ENCODE measurements around the gene BCO1.

DNA sequence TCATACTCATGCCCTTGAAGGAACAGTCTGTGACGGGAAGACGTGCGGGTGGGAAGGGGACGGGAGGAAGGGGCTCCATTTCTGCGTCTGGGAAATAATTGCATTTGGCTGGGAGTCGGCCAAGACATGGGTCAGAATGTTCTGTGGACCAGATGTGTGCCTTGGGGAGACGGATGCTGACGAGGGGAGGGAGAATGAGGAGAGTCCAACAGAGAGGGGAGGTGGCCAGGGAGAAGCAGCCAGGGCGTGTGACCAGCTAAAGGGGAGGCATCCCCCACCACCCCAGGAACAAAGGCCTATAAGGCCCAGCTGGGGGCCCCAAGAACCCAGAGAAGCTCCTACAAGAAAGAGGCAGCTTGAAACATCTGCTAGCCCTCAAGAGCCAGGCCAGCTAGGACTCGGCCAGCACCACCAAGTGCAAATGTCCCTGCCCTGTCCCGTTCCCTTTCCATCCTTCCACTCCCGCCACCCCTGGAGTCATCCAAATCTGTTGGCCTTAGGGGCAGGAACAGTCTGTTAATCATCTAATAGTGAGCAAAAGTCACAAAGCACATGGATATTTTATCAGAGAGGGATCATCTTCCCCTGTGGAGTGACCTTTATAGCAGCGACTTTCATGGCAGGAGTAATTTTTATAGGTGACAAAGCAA, 42.5 kb upstream of the BCO1 start:
- TF ChIP-seq GATA3 (IDR thresholded peaks at IDR 0.05; ENCODE audit: low read depth, low read length) (no peak), GATA2 (IDR thresholded peaks at IDR 0.05; ENCODE audit: low read depth, low read length) (no peak)

All from SH-SY5Y (cell line).